Spleen (tissue), 7 donors: ENCODE measurements around the gene SYNJ2.

Experiments
- CTCF ChIP-seq, 11 experiments: fragments of 200-600 bp in 7 of 11; fragments of 450-650 bp in 4 of 11; sonication (generic) in 4 of 11; IDR thresholded peaks in 8 of 11; conservative IDR thresholded peaks in 3 of 11; 1 replicate in 7 of 11; 2 replicates in 4 of 11; pipeline versions ENCODE4 v1.4.0 to v1.8.0; 2016 to 2021; ENCODE audit warnings: antibody characterized with exemption in 11 of 11, inconsistent platforms in 4 of 11, mild to moderate bottlenecking in 1 of 11
- POLR2A ChIP-seq, 3 donors: fragments of 450-650 bp; IDR thresholded peaks; one replicate each; pipeline ENCODE4 v1.5.1; 2017; ENCODE audit warnings: antibody characterized with exemption in 3 of 3, mild to moderate bottlenecking in 1 of 3
- donor health status: DM: no; HTN: no; CAD: no; lungs with moderate emphysema.
- donor health status: DM: no; HTN: no; CAD: no.
- donor health status: DM: no; HTN: no; CAD: no.

- TF ChIP-seq CTCF (IDR thresholded peaks at IDR 0.05 in 8 of 11, conservative IDR thresholded peaks at IDR 0.05 in 3 of 11) (no peak), POLR2A (IDR thresholded peaks at IDR 0.05) (no peak)
Observed at GRCh38 chr6:158086504-158087223, 105.0 kb downstream of the SYNJ2 start.
